GM12865 (cell line): ENCODE measurements around the gene MDFIC.
A peak's percentile ranks its signal among the peaks of the same experiment; 100 is the strongest.

ENCODE experiments used
- DNase-seq: peaks from one replicate; pipeline ENCODE4 v3.0.0; 2010; ENCODE audit warnings: low read depth
- H3K4me3 ChIP-seq: 2 replicates; pipeline ENCODE4 v1.5.1; 2011; ENCODE audit warnings: mild to moderate bottlenecking, low read depth, low read length, control low read depth
- CTCF ChIP-seq: IDR thresholded peaks from 2 replicates; pipeline ENCODE4 v1.5.1; 2011; ENCODE audit warnings: low read length, control low read depth, low read depth, inconsistent platforms; ENCODE audit not compliant: insufficient read depth; ENCODE audit errors: missing control alignments

Gene MDFIC

GRCh38 chr7:115005251-115005650, 83.4 kb downstream of the MDFIC start:
- DNase-seq: no peak
- TF ChIP-seq CTCF: no peak
- H3K4me3 ChIP-seq: no peak overlapping the region

GRCh38 chr7:115005953-115006352, 84.1 kb downstream of the MDFIC start:
- no peak for TF ChIP-seq CTCF
- DNase-seq: no peak
- no peak overlapping the region for H3K4me3 ChIP-seq

- no peak overlapping the region for H3K4me3 ChIP-seq
- DNase-seq: no peak
- TF ChIP-seq CTCF: no peak
Observed at GRCh38 chr7:115007751-115008150, 85.9 kb downstream of the MDFIC start.

GRCh38 chr7:115008465-115009114, 86.7 kb downstream of the MDFIC start:
- DNase-seq: peak; percentile 27
- TF ChIP-seq CTCF: no peak
- no peak overlapping the region for H3K4me3 ChIP-seq

- peak; percentile 30 for DNase-seq
- no peak overlapping the region for H3K4me3 ChIP-seq
- no peak for TF ChIP-seq CTCF
Observed at GRCh38 chr7:115009139-115009538, 87.2 kb downstream of the MDFIC start.

- H3K4me3 ChIP-seq: no peak overlapping the region
- no peak for TF ChIP-seq CTCF
- DNase-seq: no peak
Observed at GRCh38 chr7:115009736-115010440, 88.0 kb downstream of the MDFIC start.
